ENCODE measurements around the gene CCDC27. TPM values are rescaled to one million over a fixed set of nuclear protein-coding genes. Genes with fewer than 3 reads are reported as not detected.

CCDC27 gene
- total RNA-seq: not detected in 2 replicates

DNA sequence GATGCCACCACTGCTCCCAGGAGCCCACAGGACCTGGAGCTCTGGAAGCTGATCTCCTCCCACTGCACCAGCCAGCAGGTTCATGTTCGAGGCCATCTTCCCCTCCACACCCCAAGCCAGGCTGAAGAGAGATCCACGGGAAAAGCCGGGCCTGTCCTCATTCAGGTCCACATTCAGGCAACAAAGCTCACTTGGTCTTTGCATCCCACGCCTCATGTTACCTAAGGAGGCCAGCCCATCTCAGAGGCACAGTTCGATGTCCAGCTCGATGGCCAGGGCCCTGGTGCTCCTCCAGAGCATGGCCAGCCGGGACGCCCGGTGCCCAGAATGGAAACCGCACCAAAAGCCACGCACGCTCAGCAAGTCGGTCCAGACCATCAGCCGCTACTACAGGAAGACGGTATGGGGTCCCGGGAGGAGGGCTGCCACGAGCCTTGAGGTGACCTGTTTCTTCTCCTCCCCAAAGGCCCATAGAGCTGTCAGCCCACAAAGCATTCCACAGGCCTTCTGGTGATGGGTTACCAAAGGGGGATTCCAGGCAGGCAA lies at the start of gene CCDC27:
Gene CCDC27 (plus strand): TSS at position 51 of the 546 bp plus-strand sequence. CDS start 32 bp downstream, at position 83.

DNA sequence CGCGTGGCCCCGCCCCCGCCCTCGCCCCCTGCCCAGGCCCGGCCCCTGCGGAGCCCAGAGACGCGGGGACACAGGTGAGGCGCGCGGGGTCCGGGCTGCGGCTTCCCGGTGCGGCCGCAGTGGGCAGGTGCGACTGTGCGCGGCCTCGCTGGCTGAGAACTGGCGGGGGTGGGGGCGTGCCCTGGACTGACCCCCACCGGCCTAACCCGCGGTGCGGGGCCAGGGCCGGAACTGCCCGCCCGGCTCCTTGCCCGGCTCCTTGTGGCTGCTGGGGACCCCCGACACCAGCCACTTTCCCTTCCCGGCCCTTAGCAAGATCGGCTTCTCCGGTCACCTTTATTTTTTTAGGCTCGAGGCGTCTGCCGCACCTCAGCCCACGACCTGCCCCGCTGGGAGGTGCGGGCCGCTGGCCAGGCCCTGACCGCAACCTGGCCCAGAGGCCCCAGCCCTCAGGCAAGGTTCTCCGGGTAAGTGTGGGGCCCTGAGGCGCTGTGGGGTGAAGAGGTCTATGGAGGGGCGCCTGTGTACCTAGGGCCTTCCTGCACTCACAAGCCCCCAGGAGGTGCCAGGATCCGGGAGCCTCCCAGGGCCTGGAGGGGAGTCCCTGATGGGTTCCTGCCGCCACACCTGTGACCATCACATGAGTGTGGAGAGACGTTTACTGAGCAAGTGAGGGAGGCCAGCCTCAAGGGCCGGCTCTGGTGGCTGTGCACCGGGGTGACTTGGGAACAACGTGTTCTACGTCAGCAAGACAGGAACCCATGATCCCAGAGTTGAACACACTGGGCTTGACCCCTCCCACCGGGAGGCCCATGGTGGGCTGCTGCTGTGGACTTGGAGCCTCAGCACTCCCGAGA lies 20.7 kb downstream of the CCDC27 start, which contains the start of gene SMIM1:
Gene SMIM1 (plus strand): TSS at position 35 of the 857 bp plus-strand sequence. CDS start 2,625 bp downstream, outside the sequence.

DNA sequence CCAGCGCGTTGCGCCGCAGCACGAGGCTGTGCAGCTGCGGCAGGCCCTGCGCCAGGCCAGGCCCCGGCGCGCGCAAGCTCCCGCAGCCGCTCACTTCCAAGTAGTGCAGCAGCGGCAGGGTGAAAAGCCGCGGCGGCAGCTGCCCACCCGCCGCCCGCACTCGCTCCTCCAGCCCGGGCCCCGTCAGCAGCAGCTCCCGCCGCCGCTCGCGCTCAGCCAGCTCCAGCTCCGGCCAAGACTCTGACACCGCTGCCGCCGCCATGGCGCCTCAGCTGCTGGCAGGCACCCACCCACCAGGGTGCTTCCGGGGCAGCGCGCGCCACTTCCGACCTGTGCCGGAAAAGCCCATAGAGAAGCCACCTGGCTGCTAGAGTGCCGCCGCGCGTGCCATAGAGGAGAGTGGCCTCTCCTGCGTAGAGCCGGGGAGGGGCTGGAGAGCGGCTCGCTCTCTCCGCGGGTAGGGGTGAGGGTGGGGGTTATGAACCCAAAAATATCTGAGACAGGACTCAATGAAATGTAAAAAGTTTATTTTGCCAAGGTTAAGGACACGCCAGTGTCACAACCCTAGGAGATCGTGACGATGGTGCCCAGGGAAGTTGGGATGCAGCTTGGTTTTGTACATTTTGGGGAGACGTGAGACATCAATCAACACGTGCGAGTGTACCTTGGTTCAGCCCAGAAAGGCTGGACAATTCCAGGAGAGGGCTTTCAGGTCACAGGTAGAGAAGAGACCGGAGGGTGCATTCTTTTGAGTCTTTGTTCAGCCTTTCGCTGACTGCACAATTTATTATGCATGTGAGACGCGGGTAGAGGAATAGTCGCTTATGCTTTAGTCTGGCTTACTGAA lies 44.2 kb downstream of the CCDC27 start, which contains the start of gene LRRC47:
Gene LRRC47 (minus strand): TSS at position 284 of the 847 bp plus-strand sequence. CDS start 22 bp downstream, at position 262.

Other genes starting within 250 kb of the CCDC27 start
- 21.7 TPM in 2 replicates for gene MEGF6, start 140.9 kb upstream of the CCDC27 start, total RNA-seq
- 19.9 and 32.6 TPM in 2 replicates for gene TPRG1L, start 127.4 kb upstream of the CCDC27 start, total RNA-seq
- gene WRAP73, start 102.3 kb upstream of the CCDC27 start, total RNA-seq: 10.0 and 10.7 TPM in 2 replicates
- gene TP73, start 99.9 kb upstream of the CCDC27 start, total RNA-seq: not detected in 2 replicates
- gene SMIM1, start 20.3 kb downstream of the CCDC27 start, total RNA-seq: not detected in 2 replicates
- 26.9 and 35.7 TPM in 2 replicates for gene LRRC47, start 44.0 kb downstream of the CCDC27 start, total RNA-seq
- 25.1 and 32.2 TPM in 2 replicates for gene CEP104, start 104.8 kb downstream of the CCDC27 start, total RNA-seq
- gene DFFB, start 105.0 kb downstream of the CCDC27 start, total RNA-seq: 5.3 and 9.9 TPM in 2 replicates
- gene C1orf174, start 147.8 kb downstream of the CCDC27 start, total RNA-seq: 25.9 and 26.4 TPM in 2 replicates